ENCODE measurements around the gene GLB1L2. TPM values are rescaled to one million over a fixed set of nuclear protein-coding genes. Genes with fewer than 3 reads are reported as not detected.

GLB1L2 gene
- total RNA-seq, 1 experiment from 2014 or later = 0.34 TPM

GRCh38 chr11:134401825-134402809 is 70.3 kb downstream of the GLB1L2 start:
- no peak for DNase-seq (ENCODE audit: low read depth)

- DNase-seq (ENCODE audit: low read depth) = no peak
These were observed 71.1 kb downstream of the GLB1L2 start for GRCh38 chr11:134402910-134403309.

- no peak for DNase-seq (ENCODE audit: low read depth)
These were observed 73.0 kb downstream of the GLB1L2 start for GRCh38 chr11:134404575-134405341.

- no peak for DNase-seq (ENCODE audit: low read depth)
These were observed 73.6 kb downstream of the GLB1L2 start for GRCh38 chr11:134405436-134405835.

GRCh38 chr11:134405841-134406240 is 74.1 kb downstream of the GLB1L2 start:
- DNase-seq (ENCODE audit: low read depth) = no peak

GRCh38 chr11:134406264-134407185 is 74.7 kb downstream of the GLB1L2 start:
- DNase-seq (ENCODE audit: low read depth) = peak; percentile 23

GRCh38 chr11:134407321-134407828 is 75.6 kb downstream of the GLB1L2 start:
- no peak for DNase-seq (ENCODE audit: low read depth)

- DNase-seq (ENCODE audit: low read depth) = no peak
These were observed 76.1 kb downstream of the GLB1L2 start for GRCh38 chr11:134407923-134408322.

- DNase-seq (ENCODE audit: low read depth) = no peak
These were observed 78.0 kb downstream of the GLB1L2 start for GRCh38 chr11:134409552-134410429.

GRCh38 chr11:134410766-134411165 is 79.0 kb downstream of the GLB1L2 start:
- DNase-seq (ENCODE audit: low read depth) = no peak

- no peak for DNase-seq (ENCODE audit: low read depth)
These were observed 80.6 kb downstream of the GLB1L2 start, which contains the start of gene B3GAT1 for GRCh38 chr11:134412203-134413042. TSS of gene B3GAT1 (minus strand) at chr11:134412242. CDS start at chr11:134387659, 24,583 bp downstream.

- DNase-seq (ENCODE audit: low read depth) = no peak
These were observed 81.4 kb downstream of the GLB1L2 start for GRCh38 chr11:134413043-134413825.

- DNase-seq (ENCODE audit: low read depth) = no peak
These were observed 82.3 kb downstream of the GLB1L2 start for GRCh38 chr11:134413826-134414731.

GRCh38 chr11:134414766-134415765 is 83.3 kb downstream of the GLB1L2 start:
- no peak for DNase-seq (ENCODE audit: low read depth)

- no peak for DNase-seq (ENCODE audit: low read depth)
These were observed 84.9 kb downstream of the GLB1L2 start for GRCh38 chr11:134416726-134417125.

Data from HT1080 (cell line).